ENCODE data around the gene ADGRG3.

Gene ADGRG3

DNA sequence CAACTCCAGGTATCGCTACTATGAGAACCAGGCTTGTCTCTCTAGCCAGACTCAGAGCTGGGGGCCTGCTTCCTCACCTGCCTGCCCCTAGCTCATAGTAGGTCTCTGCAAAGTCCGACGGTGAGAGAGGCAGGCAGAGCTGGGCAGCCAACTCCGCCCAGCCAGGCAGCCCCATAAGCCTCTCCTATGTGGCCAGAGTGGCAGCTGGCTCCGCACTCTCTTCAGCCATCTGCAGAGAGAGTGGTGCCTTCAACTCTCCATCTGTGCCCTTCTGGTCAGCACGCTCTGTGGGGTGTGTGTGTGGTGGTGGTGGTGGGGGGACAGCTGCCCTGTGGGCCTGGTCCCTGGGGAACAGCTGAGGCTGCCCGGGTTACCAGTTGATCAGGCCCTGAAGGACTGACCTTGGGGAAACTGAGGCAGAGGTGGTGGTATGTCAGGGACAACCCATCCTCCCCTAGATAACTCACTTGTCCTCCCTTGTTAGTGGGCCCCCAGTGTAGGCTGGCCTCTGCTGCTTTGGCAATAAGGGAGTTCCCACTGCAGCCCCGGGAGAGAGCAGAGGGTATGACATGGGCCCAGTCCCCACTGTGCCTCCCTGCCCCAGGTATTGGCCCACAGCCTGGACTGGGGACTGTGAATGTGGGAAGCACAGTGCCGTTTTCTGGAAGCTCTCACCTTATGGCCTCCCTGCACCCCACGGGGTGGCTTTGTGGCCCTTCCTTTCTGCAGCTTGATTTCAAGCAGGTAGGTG is 41.5 kb upstream of the ADGRG3 start:
- Histone ChIP-seq H3K27me3 (ENCODE audit: insufficient read depth, low read length, poor library complexity, severe bottlenecking) (no peaks in the 10 kb centered on the region), H2AFZ (ENCODE audit: low read length) (no peak overlapping the region)

GRCh38 chr16:57627184-57627871 is 40.8 kb upstream of the ADGRG3 start:
- Histone ChIP-seq H3K4me1 (ENCODE audit: insufficient read depth, low read length, poor library complexity, severe bottlenecking) (no peaks in the 10 kb centered on the region), H3K36me3 (ENCODE audit: insufficient read depth, low read length) (no peaks in the 10 kb centered on the region), H3K4me2 (ENCODE audit: low read depth, low read length, poor library complexity, severe bottlenecking) (no peak overlapping the region), H3F3A (ENCODE audit: low read depth) (no peaks in the 10 kb centered on the region), H3K4me3 (ENCODE audit: low read length, poor library complexity, severe bottlenecking) (no peak overlapping the region), H3K9me3 (ENCODE audit: insufficient read depth, low read depth, low read length) (no peaks in the 10 kb centered on the region), H2AFZ (ENCODE audit: low read length) (no peak overlapping the region), H4K20me1 (ENCODE audit: insufficient read depth, low read length, poor library complexity, severe bottlenecking) (no peaks in the 10 kb centered on the region), H3K9me2 (replicated peaks; ENCODE audit: low read depth, low read length) (no peaks in the 10 kb centered on the region), H3K27me3 (ENCODE audit: insufficient read depth, low read length, poor library complexity, severe bottlenecking) (no peaks in the 10 kb centered on the region), H3K79me2 (ENCODE audit: insufficient read depth, low read length) (no peaks in the 10 kb centered on the region), H3K9ac (ENCODE audit: low read depth, low read length, poor library complexity, severe bottlenecking) (no peak overlapping the region)
- TF ChIP-seq CTCF (conservative IDR thresholded peaks at IDR 0.05; ENCODE audit: low read length) (no peak), EZH2phosphoT487 (IDR thresholded peaks at IDR 0.05; ENCODE audit: borderline replicate concordance) (no peak)

More for the DNA sequence above, 41.5 kb upstream of the ADGRG3 start:
- TF ChIP-seq CTCF (conservative IDR thresholded peaks at IDR 0.05; ENCODE audit: low read length), result no peak
- TF ChIP-seq EZH2phosphoT487 (IDR thresholded peaks at IDR 0.05; ENCODE audit: borderline replicate concordance), result no peak
- H3K4me1 ChIP-seq (ENCODE audit: insufficient read depth, low read length, poor library complexity, severe bottlenecking), result no peaks in the 10 kb centered on the region
- H3K9me3 ChIP-seq (ENCODE audit: insufficient read depth, low read depth, low read length), result no peaks in the 10 kb centered on the region
- H3K9me2 ChIP-seq (replicated peaks; ENCODE audit: low read depth, low read length), result no peaks in the 10 kb centered on the region
- no peaks in the 10 kb centered on the region for H3K36me3 ChIP-seq (ENCODE audit: insufficient read depth, low read length)
- no peaks in the 10 kb centered on the region for H4K20me1 ChIP-seq (ENCODE audit: insufficient read depth, low read length, poor library complexity, severe bottlenecking)
- H3F3A ChIP-seq (ENCODE audit: low read depth), result no peaks in the 10 kb centered on the region
- no peak overlapping the region for H3K9ac ChIP-seq (ENCODE audit: low read depth, low read length, poor library complexity, severe bottlenecking)
- H3K79me2 ChIP-seq (ENCODE audit: insufficient read depth, low read length), result no peaks in the 10 kb centered on the region
- no peak overlapping the region for H3K4me3 ChIP-seq (ENCODE audit: low read length, poor library complexity, severe bottlenecking)
- H3K4me2 ChIP-seq (ENCODE audit: low read depth, low read length, poor library complexity, severe bottlenecking), result no peak overlapping the region

DNA sequence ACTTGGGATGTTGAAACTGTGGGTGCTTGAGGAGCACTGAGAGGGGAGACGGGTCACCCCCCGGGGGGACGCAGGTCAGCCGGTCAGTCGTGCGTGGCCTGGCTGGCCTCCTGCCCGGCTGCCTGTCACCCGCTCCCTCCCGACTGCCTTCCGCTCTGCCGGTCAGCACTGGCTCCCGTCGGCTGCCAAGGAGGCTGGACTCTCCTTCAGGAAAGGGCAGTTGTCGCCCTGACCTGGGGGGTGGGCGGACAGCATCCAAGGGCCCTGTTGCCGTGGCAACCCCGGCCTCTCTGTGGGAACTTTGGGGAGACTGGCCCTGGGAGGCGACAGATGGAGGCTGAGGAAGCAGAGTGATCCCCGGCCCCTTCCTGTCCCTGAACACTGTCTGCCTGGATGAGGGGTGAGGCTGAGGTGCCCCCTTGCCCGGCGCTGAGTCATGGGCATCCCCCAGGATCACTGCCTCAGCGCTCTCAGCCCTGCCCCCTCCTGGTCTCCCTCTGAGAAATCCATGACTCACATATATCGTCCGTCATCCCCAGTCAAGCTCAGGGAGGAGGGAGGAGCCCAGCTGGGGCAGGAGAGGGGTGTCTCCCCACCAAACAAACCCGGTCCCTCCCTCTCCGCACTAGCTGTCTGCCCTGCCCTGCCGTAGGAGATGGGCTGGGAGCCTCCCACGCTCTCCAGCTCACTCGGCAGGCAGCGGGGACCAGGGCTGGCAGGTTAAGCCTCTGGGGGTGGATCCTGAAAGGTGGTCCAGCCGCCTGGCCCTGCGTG is 39.9 kb upstream of the ADGRG3 start, which contains the start of gene ADGRG1:
Gene ADGRG1, plus strand, starts transcription at position 623 of the 774 bp plus-strand sequence. CDS start 21,658 bp downstream, outside the sequence.
- no peaks in the 10 kb centered on the region for H4K20me1 ChIP-seq (ENCODE audit: insufficient read depth, low read length, poor library complexity, severe bottlenecking)

More for the DNA sequence above, 39.9 kb upstream of the ADGRG3 start, which contains the start of gene ADGRG1:
- Histone ChIP-seq H3F3A (ENCODE audit: low read depth) (no peaks in the 10 kb centered on the region), H3K79me2 (ENCODE audit: insufficient read depth, low read length) (no peaks in the 10 kb centered on the region), H2AFZ (ENCODE audit: low read length) (no peak within 1 kb of the TSS), H3K9me2 (replicated peaks; ENCODE audit: low read depth, low read length) (no peaks in the 10 kb centered on the region), H3K4me3 (ENCODE audit: low read length, poor library complexity, severe bottlenecking) (no peak within 1 kb of the TSS), H3K4me2 (ENCODE audit: low read depth, low read length, poor library complexity, severe bottlenecking) (no peak within 1 kb of the TSS), H3K9ac (ENCODE audit: low read depth, low read length, poor library complexity, severe bottlenecking) (no peak within 1 kb of the TSS), H3K27me3 (ENCODE audit: insufficient read depth, low read length, poor library complexity, severe bottlenecking) (no peaks in the 10 kb centered on the region), H3K4me1 (ENCODE audit: insufficient read depth, low read length, poor library complexity, severe bottlenecking) (no peaks in the 10 kb centered on the region), H3K36me3 (ENCODE audit: insufficient read depth, low read length) (no peaks in the 10 kb centered on the region), H3K9me3 (ENCODE audit: insufficient read depth, low read depth, low read length) (no peaks in the 10 kb centered on the region)
- TF ChIP-seq EZH2phosphoT487 (IDR thresholded peaks at IDR 0.05; ENCODE audit: borderline replicate concordance), result no peak

Measured in Loucy (cell line).